ENCODE results near the gene ARFGEF2. TPM values are rescaled to one million over a fixed set of nuclear protein-coding genes. Genes with fewer than 3 reads are reported as not detected.
"Not testable (repeated sequence)": the region's sequence is repeated elsewhere in the genome, so short reads cannot be mapped to it uniquely, and the experiment has no call there.

Gene ARFGEF2
- total RNA-seq, 2 donors from 2014 or later: 23.6 to 24.7 TPM

DNA sequence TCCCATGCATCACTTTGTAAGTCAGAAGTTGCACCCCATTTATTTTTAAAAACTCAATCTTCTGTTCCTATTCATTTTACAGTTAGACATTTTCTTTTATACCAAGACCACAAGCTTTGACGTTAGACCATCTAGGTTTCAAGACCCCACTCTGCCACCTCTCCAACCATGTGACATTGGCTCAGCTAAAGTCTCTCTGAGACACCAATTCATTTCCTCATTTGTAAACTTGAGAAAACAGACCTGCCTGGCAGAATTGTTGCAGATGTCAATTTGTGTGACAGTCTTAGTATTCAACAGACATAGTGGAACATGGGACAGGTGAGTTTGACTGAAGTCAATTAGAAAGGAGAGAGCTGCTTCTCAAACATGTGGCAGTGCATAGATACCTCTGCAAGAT is 69.0 kb downstream of the ARFGEF2 start:
- H3K36me3 Mint-ChIP-seq: peaks cover 9 to 13% of the 10 kb centered on the region in 2 donors
- no peak for DNase-seq (ENCODE audit: low spot score in 2 of 2)
- ATAC-seq: no peak
- H3K9me3 Mint-ChIP-seq: no peaks in the 10 kb centered on the region
- H3K27ac Mint-ChIP-seq: peak overlapping the region in 1 of 2 donors; percentile 43

DNA sequence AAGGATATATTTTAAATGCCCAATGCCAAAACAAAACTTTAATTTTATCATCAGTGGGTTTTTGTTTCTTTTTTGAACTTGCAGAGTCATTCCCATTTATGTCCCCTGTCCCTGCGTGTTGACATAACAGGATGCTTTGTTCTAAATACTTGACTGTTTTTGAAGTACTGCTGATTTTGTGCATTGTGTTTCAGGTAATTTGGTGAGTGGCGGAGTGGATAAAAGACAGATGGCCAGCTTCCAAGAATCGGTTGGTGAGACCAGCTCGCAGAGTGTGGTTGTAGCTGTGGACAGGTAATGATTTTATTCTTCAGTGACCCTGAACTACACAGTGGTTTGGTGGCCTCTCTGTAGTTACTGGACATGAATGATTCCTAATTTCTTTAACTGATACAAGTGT is 74.1 kb downstream of the ARFGEF2 start:
- Mint-ChIP-seq H3K27ac (no peak overlapping the region), H3K9me3 (no peaks in the 10 kb centered on the region), H3K36me3 (peaks cover 5 to 14% of the 10 kb centered on the region in 2 donors)
- no peak for ATAC-seq
- DNase-seq (ENCODE audit: low spot score in 2 of 2): no peak

DNA sequence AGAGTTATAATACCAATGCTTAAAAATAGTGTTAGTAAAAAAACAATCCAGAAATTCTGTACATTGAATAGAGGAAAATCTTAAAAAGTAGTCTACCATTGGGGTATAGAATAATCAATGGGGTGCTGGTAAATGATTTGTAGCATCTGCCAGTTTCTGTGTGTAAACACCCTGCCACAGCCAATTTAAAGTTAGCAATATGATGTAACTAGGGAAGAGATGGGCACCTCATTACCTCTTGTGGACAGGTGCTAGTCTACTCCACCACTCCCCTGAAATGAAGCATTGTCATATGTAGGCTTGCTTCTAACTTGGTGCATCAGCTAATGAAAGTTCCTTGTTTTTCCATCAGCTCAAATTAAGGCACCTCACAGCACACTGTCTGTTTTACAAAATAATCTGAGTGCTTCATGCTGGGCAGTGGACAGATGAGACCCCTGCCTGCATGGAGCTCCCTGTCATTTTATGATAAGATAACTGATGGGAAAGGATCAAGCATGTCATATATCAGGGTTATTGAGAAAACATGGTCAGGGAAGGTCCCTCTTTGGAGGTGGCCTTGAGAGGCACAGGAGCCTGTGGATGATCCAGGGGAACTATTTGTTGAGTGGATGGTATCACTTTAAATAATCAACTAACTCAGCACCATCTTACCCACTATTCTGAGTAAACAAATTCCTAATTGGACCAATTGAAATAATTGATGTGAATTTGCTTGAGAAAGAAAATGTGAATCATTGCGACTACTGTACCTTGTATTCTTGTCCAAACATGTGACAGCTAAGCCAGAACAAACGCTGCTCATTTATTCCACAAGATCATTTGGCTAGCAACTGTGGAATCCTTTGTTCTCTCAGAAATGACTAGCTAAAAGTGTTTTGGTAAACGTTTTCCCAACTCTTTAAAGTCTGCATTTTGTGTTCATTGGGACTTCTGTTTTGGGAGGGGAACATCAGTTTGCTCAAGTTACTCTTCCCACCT is 78.7 kb downstream of the ARFGEF2 start:
- H3K27ac Mint-ChIP-seq: no peak overlapping the region
- H3K36me3 Mint-ChIP-seq: peaks cover 0 to 6% of the 10 kb centered on the region in 2 donors
- ATAC-seq (no peak), DNase-seq (ENCODE audit: low spot score in 2 of 2) (no peak)
- no peaks in the 10 kb centered on the region for H3K9me3 Mint-ChIP-seq

DNA sequence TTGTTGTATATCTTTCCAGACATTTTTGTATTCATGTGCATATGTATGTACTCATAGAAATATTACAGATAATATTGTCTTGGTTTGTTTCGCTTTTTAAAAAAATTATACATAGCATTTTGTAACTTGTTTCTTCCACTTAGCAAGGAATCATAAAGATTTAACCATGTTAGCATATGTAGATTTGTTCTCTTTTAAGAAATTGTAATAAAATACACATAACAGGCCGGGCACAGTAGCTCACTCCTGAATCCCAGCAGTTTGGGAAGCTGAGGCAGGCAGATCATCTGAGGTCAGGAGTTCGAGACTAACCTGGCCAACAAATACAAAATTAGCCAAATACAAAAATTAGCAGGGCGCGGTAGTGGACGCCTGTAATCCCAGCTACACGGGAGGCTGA is 80.2 kb downstream of the ARFGEF2 start:
- DNase-seq (ENCODE audit: low spot score in 2 of 2) (no peak), ATAC-seq (no peak)
- H3K36me3 Mint-ChIP-seq: peaks cover 0 to 6% of the 10 kb centered on the region in 2 donors
- no peak overlapping the region for H3K27ac Mint-ChIP-seq
- no peaks in the 10 kb centered on the region for H3K9me3 Mint-ChIP-seq

DNA sequence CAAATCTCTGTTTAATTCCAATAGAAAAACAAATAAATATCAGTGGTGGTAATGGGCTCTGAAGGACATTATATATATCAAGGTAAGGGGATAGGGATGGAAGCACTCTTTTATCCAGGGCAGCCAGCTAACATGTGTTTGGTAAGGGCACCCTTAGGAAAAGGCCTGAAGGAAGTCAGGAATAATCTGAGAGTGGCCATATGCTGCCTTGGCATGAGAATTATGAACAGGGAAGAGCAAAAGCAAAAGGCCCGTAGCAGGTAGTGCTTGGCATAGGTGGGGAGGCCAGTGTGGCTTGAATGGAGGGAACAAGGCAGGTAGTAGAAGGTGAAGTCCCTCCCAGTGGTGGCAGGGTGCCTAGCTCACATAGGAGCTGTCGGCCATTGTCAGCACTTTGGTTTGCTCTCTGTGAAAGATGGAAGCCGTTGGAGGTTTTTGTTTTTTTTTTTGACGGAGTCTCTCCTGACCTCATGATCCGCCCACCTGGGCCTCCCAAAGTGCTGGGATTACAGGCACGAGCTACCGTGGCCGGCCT is 85.0 kb downstream of the ARFGEF2 start:
- no peaks in the 10 kb centered on the region for H3K9me3 Mint-ChIP-seq
- H3K36me3 Mint-ChIP-seq: no peaks in the 10 kb centered on the region
- no peak for ATAC-seq
- no peak for DNase-seq (ENCODE audit: low spot score in 2 of 2)
- H3K27ac Mint-ChIP-seq: peak overlapping the region; percentile 19 to 91

DNA sequence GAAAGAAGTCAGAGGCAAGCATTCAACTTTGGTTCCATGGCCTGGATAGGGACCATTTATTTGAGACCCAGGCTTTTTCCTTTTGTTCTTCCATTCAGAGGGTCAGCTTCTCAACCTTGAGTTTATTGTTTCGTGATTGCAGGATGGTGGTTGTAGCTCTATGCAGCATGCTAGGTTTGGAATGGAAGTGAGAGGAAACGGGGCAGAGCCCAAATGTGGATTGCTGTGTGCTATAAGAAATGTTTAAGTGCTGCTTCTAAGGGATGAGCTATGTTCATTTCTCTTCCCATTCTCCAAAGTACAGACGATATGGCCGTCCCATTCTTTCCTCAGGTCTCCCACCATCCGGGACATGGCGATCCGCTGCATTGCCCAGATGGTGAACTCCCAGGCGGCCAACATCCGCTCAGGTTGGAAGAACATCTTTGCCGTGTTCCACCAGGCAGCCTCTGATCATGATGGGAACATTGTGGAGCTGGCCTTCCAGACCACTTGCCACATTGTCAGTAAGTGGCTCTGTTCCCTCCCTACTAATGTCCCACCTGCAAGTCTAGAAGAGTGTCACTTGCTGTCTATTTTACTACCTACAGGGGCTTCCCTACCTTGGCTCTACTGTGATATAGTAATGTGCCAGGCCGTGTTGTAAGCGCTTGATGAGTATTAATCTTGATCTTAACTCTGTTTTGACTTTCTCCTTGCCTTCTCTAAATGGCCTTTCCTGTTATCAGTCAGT is 88.6 kb downstream of the ARFGEF2 start:
- DNase-seq (ENCODE audit: low spot score in 2 of 2): no peak
- peak overlapping the region in 1 of 2 donors; percentile 25 for H3K27ac Mint-ChIP-seq
- ATAC-seq: no peak
- no peaks in the 10 kb centered on the region for H3K9me3 Mint-ChIP-seq
- no peaks in the 10 kb centered on the region for H3K36me3 Mint-ChIP-seq

DNA sequence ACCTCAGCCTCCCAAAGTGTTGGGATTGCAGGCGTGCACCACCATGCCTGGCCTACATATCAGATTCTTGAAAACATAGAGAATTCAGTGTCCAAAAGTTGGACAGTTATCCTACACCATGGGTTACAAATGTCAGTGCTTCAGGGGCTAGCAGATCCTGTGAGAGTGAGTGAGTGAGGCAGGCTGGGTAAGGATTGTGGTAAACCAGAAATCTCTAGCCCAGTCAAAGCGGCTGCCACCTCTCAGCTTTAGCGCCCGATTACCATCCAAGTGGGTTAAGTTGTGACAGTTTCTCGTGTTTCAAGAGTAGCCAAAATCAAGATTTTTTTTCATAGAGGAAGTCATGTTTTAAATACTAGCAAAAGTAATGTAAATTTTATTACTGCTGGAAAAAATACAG is 102.7 kb downstream of the ARFGEF2 start:
- H3K27ac Mint-ChIP-seq: no peak overlapping the region
- no peak for ATAC-seq
- H3K36me3 Mint-ChIP-seq: peaks cover 5% of the 10 kb centered on the region in 2 donors

DNA sequence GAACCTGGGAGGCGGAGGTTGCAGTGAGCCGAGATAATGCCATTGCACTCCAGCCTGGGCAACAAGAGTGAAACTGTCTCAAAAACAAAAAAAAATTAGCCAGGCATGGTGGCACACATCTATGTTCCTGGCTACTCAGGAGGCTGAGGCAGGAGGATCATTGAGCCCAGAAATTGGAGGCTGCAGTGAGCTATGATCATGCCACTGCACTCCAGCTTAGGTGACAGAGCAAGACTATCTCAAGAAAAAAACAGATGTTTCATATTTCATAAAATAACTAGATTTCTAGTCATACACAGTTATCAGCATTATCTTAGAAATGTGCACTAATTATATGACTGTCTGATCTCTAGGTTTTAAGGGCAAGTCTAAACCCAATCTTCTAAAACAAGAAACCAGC is 106.7 kb downstream of the ARFGEF2 start:
- H3K9me3 Mint-ChIP-seq; ATAC-seq; DNase-seq (ENCODE audit: low spot score in 2 of 2); H3K36me3 Mint-ChIP-seq; H3K27ac Mint-ChIP-seq: not testable (repeated sequence)

More for the DNA sequence above, 102.7 kb downstream of the ARFGEF2 start:
- H3K9me3 Mint-ChIP-seq: no peaks in the 10 kb centered on the region
- no peak for DNase-seq (ENCODE audit: low spot score in 2 of 2)

DNA sequence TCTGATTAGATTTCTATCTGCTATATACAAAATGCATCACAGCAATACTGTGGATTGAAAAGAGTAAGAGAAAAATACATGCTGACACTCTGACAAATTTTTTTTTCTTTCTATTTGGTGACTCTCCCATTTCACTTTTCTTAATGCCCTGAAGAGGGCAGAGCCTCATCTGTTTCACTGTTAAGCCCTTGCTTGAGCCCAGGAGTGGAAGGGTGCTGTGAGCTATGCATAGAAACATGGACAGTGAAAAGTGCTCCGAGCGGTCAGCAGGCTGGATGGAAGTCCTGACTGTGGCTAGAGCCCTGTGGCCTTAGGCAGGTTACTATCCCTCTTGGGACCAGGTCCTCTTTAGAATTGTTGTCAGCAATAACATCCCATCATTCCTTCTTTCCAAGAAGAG is 107.2 kb downstream of the ARFGEF2 start:
- H3K9me3 Mint-ChIP-seq: no peaks in the 10 kb centered on the region
- peaks cover 5 to 12% of the 10 kb centered on the region in 2 donors for H3K36me3 Mint-ChIP-seq
- ATAC-seq (no peak), DNase-seq (ENCODE audit: low spot score in 2 of 2) (no peak)
- H3K27ac Mint-ChIP-seq: no peak overlapping the region

DNA sequence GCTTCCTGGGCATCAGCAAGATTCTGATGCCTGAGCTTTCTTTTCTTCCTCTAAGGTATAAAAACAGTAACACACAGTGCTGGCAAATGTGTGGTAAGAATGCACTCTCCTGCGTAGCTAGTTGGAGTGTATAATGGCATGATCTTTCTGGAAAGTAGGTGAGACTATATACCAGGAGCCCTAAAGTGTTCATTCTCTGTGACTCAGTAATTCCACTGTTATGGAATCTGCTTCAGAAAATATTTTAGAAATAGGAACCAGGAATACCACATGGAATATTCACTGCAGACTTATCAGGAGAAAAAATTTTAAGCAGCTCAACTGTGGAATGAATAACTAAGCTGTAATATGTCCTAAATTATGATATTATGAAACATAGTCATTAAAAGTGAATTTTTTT is 107.7 kb downstream of the ARFGEF2 start:
- no peak for DNase-seq (ENCODE audit: low spot score in 2 of 2)

DNA sequence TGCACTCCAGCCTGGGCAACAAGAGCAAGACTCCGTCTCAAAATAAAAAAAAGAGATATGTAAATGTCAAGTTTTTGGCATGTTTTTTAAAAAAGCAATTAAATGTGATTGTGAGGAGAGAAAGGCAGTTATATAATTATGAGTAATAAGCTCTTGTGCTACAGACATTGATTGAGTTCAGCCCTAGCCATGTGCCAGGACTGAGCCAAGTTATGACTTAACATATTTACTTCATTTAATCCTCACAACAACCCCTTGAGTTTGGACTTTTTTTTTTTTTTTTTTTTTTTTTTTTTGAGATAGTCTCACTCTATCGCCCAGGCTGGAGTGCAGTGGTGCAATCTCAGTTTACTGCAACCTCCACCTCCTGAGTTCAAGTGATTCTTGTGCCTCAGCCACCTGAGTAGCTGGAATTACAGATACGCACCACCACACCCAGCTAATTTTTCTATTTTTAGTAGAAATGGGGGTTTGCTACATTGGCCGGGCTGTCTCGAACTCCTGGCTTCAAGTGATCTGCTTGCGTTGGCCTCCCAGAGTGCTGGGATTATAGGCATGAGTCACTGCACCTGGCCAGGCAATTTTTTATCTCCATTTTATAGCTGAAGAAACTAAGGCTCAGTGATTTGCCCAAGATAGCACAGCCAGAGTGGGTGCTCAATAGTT is 109.6 kb downstream of the ARFGEF2 start:
- no peaks in the 10 kb centered on the region for H3K9me3 Mint-ChIP-seq
- ATAC-seq: no peak
- no peak for DNase-seq (ENCODE audit: low spot score in 2 of 2)
- H3K36me3 Mint-ChIP-seq: peaks cover 0 to 7% of the 10 kb centered on the region in 2 donors
- H3K27ac Mint-ChIP-seq: no peak overlapping the region

More for the DNA sequence above, 107.7 kb downstream of the ARFGEF2 start:
- Mint-ChIP-seq H3K9me3 (no peaks in the 10 kb centered on the region), H3K27ac (no peak overlapping the region), H3K36me3 (peaks cover 5 to 12% of the 10 kb centered on the region in 2 donors)
- no peak for ATAC-seq

DNA sequence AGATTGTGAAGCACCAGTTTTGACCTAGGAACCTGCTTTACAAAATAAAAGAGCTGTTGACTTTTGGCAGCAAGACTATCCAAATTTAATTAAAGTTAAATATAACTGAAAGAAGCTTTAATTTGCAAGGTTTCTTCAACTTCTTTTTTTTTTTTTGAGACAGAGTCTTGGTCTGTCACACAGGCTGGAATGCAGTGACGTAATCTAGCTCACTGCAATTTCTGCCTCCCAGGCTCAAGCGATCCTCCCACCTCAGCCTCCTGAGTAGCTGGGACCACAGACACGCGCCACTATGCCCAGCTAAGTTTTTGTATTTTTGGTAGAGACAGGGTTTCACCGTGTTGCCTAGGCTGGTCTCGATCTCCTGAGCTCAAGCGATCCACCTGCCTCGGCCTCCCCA is 110.9 kb downstream of the ARFGEF2 start:
- ATAC-seq (no peak), DNase-seq (ENCODE audit: low spot score in 2 of 2) (no peak)
- Mint-ChIP-seq H3K27ac (no peak overlapping the region), H3K9me3 (no peaks in the 10 kb centered on the region), H3K36me3 (peaks cover 0 to 7% of the 10 kb centered on the region in 2 donors)

DNA sequence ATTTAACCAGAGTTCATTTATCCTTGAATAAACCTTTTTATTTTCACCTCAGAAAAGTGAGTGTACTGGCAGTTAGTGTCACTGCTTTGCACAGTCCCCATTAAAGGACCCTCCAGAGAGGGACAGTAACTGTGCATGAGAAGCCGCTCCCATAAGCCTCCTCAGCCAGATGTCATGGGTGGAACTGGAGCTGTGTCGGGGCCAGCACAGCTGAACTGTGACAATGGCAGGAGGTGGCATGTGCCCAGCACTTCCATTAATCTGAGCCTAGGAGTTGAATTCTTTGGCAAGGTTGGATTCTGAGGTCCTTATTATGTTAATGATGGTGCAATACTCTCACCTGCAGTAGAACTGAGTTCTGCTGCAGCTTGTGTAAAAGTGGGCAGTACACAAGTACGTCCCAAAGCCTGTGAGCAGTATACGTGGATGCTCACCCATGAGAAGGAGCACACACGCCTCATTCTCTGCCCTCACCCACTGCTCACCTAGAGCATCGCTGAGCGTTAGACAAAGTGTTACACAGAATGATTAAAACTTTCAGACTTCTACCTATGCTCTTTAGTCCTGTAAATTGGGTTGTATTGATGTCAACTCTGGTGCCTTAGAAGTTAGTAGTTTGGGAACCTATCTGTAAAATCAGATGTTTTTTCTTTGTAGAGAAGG is 112.7 kb downstream of the ARFGEF2 start:
- Mint-ChIP-seq H3K9me3 (no peaks in the 10 kb centered on the region), H3K27ac (no peak overlapping the region), H3K36me3 (peaks cover 0 to 7% of the 10 kb centered on the region in 2 donors)
- no peak for ATAC-seq
- DNase-seq (ENCODE audit: low spot score in 2 of 2): no peak

DNA sequence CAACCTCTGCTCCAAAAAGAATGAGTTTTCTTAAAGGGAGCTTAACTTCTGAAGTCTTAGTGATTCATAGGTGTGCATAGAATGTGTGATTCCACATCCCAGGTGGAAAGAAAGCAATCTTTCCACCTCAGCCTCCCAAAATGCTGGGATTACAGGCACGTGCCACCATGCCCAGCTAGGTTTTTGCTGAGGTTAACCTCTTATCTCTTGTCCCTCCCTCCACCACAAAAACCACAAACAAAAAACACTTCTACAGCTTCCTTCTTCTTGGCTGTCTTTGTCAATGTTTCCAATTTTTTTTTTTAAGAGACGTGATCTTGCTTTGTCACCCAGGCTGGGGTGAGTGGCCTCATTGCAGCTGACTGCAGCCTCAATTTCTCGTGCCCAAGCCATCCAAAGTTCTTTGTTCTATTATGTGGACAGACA is 116.5 kb downstream of the ARFGEF2 start:
- ATAC-seq (peak; percentile 72 to 80), DNase-seq (ENCODE audit: low spot score in 2 of 2) (no peak)
- H3K36me3 Mint-ChIP-seq: peaks cover 0 to 6% of the 10 kb centered on the region in 2 donors
- H3K27ac Mint-ChIP-seq: peak overlapping the region in 1 of 2 donors; percentile 55
- H3K9me3 Mint-ChIP-seq: no peaks in the 10 kb centered on the region

DNA sequence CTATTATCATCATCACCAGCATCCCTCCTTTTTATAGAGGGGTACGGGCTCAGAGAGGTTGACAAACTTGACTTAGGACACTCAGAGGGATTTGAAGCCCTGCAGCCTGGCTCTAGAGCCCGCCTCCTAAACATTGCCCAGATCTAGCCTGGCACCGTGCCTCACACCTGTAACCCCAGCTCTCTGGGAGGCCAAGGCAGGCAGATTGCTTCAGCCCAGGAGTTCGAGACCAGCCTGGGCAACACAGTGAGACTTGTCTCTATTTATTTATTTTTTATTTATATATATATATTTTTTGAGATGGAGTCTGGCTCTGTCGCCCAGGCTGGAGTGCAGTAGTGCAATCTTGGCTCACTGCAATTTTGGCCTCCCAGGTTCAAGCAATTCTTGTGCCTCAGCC is 118.3 kb downstream of the ARFGEF2 start:
- no peak overlapping the region for H3K27ac Mint-ChIP-seq

DNA sequence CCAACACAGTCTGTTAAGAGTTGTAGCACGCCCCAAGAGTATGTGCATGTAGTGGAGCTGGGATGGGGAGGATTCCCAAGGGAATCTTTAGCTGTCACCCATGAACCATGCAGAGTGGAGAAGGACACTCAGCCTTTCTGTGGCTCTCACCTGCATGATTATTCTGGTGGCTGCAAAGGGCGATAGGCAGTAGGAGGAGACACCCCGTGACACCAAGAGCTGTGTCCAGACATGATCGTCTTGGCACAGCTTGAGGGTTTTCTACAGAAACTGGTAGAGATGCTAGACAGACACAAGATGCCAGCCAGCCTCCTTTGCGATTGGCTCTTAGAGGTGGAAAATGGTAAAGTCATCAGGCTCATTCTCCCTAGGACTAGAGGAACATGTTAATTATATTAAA is 121.5 kb downstream of the ARFGEF2 start:
- H3K9me3 Mint-ChIP-seq: no peaks in the 10 kb centered on the region
- peaks cover 11 to 12% of the 10 kb centered on the region in 2 donors for H3K36me3 Mint-ChIP-seq
- DNase-seq (ENCODE audit: low spot score in 2 of 2): no peak
- ATAC-seq: no peak
- H3K27ac Mint-ChIP-seq: no peak overlapping the region

More for the DNA sequence above, 118.3 kb downstream of the ARFGEF2 start:
- no peak for DNase-seq (ENCODE audit: low spot score in 2 of 2)
- H3K36me3 Mint-ChIP-seq: no peaks in the 10 kb centered on the region
- ATAC-seq: no peak
- no peaks in the 10 kb centered on the region for H3K9me3 Mint-ChIP-seq
